HUDEP-2 (cell line): Measurements from ENCODE around the gene BFAR.
"Not testable (repeated sequence)": the region's sequence is repeated elsewhere in the genome, so short reads cannot be mapped to it uniquely, and the experiment has no call there.

Experiments used
- DNase-seq, 76 experiments: peaks; one replicate each; lab custom pipeline; 2025; ENCODE audit not compliant: unreplicated experiment in 76 of 76; lab: John Stamatoyannopoulos, UW

The BFAR gene

DNA sequence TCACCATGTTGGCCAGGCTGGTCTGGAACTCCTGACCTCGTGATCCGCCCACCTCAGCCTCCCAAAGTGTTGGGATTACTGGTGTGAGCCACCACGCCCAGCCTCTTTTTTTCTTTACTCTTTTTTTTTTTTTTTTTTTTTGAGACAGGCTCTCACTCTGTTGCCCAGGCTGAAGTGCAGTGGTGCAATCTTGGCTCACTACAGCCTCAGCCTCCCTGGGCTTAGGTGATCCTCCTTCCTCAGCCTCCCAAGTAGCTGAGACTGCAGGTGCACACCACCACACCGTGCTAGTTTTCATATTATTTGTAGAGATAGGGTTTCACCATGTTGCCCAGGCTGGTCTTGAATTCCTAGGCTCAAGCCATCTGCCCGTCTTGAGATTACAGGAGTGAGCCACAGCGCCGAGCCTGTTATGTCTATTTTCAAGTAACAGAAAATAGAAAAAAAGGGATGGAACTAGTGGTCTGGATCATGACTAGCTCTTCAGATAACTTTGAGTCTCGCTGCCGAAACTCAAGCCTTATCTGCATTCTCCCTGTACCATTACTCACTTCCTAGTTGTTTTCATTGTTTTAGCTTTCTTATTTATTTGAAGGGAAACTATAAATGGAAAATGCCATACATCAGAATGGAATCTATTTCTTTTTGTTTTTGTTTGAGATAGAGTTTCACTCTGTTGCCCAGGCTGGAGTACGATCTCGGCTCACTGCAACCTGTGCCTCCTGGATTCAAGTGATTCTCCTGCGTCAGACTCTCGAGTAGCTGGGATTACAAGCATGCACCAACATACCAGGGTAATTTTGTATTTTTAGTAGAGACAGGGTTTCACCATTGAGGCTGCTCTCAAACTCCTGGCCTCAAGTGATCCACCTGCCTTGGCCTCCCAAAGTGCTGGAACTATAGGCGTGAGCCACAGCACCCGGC lies 53.4 kb downstream of the BFAR start:
- not testable (repeated sequence) for DNase-seq

DNA sequence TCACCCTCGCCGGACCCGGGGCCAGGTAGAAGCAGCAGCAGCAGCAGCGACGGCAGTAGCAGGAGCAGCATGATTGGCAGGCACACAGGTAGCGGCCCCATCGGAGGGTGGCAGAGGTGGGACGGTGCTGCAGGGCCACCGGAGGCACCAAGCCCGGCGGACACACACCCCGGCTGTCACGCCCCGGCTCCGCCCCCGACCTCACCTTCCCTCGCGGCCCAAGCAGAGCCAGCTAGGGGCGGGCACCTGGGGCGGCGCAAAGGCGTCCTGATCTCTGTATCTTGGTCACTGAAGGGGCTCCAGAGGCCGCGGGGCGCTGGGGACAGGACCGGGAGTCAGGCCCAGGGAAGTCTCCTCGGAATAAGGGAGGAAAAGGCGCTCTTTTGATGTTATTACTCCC lies 61.4 kb downstream of the BFAR start, which contains the start of gene PLA2G10:
PLA2G10 (minus strand) TSS at position 180 of the 400 bp plus-strand sequence; CDS start at position 101, 79 bp downstream.
- not testable (repeated sequence) for DNase-seq

DNA sequence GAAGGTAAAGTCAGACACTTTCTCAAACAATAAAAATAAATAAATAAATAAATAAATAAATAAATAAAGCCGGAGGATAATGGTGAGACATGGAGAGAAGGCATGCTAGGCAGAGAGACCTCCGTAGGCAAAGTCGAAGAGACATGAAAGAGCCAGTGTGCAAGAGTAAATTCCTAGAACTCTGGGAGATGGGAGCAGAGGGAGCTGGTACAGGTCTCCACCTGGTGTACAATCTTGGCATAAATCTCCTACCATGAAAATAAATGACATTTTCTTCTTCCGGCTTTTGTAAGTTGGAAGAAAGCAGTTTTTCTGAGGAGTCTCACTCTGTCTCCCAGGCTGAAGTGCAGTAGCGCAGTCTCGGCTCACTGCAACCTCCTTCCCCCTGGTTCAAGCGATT lies 69.1 kb downstream of the BFAR start:
- DNase-seq: not testable (repeated sequence)

DNA sequence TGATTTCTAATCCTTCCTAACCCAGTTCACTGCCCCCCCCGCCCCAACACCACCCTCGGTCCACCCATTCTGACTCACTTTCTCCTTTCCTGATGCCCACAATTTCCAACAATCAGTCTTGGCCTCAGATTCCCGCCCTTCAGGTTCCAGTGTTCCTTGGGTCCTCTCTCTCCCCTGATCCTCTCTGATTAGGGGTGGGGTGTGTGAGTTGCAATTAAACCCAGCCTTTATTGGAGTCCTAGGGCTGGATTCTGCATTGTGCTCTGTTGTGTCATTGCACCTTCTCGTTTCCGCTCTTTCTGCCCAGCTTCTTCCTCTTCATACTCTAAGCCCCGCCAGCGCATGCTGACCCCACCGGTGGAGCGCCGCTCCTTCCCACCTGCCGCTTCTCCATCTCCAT lies 69.9 kb downstream of the BFAR start:
- not testable (repeated sequence) for DNase-seq

DNA sequence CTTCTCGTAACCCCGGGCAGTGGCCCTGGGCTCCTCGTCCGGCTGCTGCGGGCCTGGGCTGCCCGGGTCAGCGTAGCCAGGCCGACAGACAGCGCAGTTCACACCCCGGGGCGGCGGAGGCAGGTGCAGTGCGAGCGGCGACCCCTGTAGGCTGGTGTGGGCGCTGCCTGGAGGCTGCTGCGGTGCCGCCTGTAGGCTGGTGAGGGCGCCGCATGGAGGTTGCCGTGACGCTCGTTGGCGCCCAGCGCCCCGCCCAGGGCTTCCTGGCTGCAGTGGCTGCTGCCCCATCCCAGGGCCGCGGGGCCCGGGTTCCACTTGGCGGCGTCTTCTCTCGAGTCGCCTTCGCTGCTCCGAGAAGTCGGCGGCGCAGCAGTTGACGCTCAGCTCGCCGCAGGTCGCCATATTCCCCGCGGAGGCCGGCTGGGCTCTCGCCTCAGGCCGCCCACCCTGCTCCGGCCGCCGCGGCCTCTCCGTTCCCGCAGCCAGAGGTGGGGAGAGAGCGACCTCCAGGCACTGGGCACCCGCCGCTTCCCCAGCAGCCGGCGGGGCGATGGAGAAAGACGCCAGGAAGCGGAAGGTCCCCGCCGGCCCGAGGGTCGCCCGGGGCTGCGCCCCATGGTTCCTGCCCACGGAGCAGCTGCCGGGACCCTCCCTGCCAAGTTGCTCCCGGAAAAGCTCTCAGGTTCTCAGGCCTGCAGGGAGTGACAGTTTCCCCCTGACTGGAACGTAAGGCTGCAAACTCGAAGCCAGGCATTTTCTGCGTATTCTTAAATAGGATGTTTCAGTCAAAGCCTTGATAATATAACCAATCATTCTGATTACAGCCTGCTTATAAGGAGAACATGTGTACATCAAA lies 70.6 kb downstream of the BFAR start, which contains the start of gene NPIPA3:
NPIPA3 (plus strand) TSS at position 256 of the 856 bp plus-strand sequence. CDS start 5,533 bp downstream, outside the sequence.
- not testable (repeated sequence) for DNase-seq
